Mammary epithelial cell (primary cell): Measurements from ENCODE around the gene TBC1D22A.

Source experiments
- EZH2 ChIP-seq: IDR thresholded peaks from 2 replicates; pipeline ENCODE4 v1.6.1; 2012; ENCODE audit warnings: low read length, inconsistent platforms, borderline replicate concordance
- TF ChIP-seq, protein P1 (sequence below), 2 donors: IDR thresholded peaks in 1 of 2; conservative IDR thresholded peaks in 1 of 2; 2 replicates each; pipeline ENCODE4 v1.5.1; 2011 to 2012; ENCODE audit warnings: inconsistent platforms in 2 of 2, low read length in 2 of 2, mild to moderate bottlenecking in 2 of 2, control low read depth in 1 of 2, low read depth in 1 of 2; ENCODE audit not compliant: insufficient read depth in 1 of 2; ENCODE audit errors: extremely low read depth in 1 of 2

DNA sequence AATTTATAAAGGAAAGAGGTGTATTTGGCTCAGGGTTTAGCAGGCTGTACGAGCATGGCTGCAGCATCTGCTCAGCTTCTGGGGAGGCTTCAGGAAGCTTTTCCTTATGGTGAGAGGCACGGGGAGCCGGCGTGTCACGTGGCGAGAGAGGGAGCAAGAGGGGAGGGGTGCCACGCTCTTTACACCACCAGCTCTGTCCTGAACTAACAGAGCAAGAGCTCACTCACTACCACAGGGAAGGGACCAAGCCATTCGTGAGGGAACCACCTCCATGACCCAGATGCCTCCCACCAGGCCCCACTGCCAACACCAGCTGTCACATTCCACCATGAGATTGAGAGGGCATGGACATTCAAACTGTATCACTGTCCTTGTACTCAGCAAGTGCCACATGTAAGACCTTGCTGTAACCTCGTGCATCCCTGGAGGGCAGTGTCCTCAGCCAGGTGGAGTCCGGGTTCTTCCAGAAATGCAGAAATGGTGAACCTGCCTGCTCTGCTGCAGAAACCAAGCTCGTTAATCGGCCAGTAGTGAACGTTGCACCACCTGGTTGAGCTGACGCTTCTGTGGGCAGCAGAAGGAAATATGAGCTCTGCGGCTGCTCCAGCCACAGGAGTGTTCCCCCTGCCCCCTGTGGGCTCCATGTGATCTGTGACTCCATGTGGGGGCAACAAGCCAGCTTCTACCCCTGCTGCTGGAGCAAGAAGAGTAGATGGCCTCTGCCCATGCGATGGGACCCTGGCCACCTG is 368.6 kb downstream of the TBC1D22A start:
- TF ChIP-seq, protein P1, sequence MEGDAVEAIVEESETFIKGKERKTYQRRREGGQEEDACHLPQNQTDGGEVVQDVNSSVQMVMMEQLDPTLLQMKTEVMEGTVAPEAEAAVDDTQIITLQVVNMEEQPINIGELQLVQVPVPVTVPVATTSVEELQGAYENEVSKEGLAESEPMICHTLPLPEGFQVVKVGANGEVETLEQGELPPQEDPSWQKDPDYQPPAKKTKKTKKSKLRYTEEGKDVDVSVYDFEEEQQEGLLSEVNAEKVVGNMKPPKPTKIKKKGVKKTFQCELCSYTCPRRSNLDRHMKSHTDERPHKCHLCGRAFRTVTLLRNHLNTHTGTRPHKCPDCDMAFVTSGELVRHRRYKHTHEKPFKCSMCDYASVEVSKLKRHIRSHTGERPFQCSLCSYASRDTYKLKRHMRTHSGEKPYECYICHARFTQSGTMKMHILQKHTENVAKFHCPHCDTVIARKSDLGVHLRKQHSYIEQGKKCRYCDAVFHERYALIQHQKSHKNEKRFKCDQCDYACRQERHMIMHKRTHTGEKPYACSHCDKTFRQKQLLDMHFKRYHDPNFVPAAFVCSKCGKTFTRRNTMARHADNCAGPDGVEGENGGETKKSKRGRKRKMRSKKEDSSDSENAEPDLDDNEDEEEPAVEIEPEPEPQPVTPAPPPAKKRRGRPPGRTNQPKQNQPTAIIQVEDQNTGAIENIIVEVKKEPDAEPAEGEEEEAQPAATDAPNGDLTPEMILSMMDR (conservative IDR thresholded peaks at IDR 0.05 in 1 of 2, IDR thresholded peaks at IDR 0.05 in 1 of 2; ENCODE audit: extremely low read depth in 1 of 2, insufficient read depth in 1 of 2, low read depth in 1 of 2, low read length in 2 of 2): no peak
- TF ChIP-seq EZH2: no peak
